ENCODE data around the gene CROCC2. TPM values are rescaled to one million over a fixed set of nuclear protein-coding genes. Genes with fewer than 3 reads are reported as not detected.

Gene CROCC2
- total RNA-seq, 1 donor from 2014 or later, result not detected

DNA sequence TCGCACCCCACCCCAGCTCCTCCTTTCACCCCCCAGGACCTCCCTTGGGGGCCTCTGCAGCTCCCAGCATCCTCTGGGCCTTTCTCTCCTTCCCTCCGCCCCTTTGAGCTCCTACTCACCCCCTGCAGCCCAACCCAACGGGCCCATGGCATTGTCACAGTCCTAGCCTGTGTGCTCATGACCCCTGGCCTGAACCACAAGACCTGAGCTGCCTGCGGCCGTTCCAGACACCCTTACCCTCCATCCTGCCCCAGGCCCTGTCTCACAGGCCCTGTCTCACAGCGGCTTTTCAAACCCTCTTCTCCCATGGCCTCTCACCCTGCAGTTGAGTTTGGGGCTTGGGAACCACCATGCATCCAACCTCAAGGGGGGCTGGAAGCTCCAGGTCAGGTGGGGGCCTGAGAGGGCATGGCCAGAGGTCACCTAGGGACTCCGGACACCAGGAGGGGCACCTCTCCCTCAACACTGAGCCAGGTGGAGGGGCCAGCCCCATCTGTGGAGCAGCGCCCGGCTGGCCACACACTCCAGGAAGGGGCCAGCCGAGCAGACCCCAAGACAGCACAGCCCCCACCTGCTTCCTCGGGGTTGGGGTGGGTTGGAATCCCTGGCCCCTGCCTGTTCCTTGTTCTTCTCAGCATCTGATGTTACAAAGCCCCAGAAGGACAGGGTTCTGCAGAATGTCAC lies 17.1 kb upstream of the CROCC2 start:
- Mint-ChIP-seq H3K9me3 (no peaks in the 10 kb centered on the region), H3K4me3 (no peak overlapping the region), H3K27ac (ENCODE audit: unreplicated experiment) (no peak overlapping the region), H3K36me3 (ENCODE audit: low read depth) (no peaks in the 10 kb centered on the region), H3K27me3 (ENCODE audit: low read depth) (no peaks in the 10 kb centered on the region), H3K4me1 (peaks cover 4% of the 10 kb centered on the region)
- no peak for DNase-seq (ENCODE audit: low read depth, low spot score)
- TF ChIP-seq, protein P1, sequence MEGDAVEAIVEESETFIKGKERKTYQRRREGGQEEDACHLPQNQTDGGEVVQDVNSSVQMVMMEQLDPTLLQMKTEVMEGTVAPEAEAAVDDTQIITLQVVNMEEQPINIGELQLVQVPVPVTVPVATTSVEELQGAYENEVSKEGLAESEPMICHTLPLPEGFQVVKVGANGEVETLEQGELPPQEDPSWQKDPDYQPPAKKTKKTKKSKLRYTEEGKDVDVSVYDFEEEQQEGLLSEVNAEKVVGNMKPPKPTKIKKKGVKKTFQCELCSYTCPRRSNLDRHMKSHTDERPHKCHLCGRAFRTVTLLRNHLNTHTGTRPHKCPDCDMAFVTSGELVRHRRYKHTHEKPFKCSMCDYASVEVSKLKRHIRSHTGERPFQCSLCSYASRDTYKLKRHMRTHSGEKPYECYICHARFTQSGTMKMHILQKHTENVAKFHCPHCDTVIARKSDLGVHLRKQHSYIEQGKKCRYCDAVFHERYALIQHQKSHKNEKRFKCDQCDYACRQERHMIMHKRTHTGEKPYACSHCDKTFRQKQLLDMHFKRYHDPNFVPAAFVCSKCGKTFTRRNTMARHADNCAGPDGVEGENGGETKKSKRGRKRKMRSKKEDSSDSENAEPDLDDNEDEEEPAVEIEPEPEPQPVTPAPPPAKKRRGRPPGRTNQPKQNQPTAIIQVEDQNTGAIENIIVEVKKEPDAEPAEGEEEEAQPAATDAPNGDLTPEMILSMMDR (conservative IDR thresholded peaks at IDR 0.05), result no peak

- Mint-ChIP-seq H3K4me3 (no peak overlapping the region), H3K36me3 (ENCODE audit: low read depth) (no peaks in the 10 kb centered on the region), H3K27me3 (ENCODE audit: low read depth) (no peaks in the 10 kb centered on the region), H3K4me1 (peaks cover 4% of the 10 kb centered on the region), H3K9me3 (no peaks in the 10 kb centered on the region), H3K27ac (ENCODE audit: unreplicated experiment) (no peak overlapping the region)
- no peak for DNase-seq (ENCODE audit: low read depth, low spot score)
- TF ChIP-seq, protein P1 (conservative IDR thresholded peaks at IDR 0.05), result no peak
These were observed 16.3 kb upstream of the CROCC2 start for GRCh38 chr2:240889601-240890560.

DNA sequence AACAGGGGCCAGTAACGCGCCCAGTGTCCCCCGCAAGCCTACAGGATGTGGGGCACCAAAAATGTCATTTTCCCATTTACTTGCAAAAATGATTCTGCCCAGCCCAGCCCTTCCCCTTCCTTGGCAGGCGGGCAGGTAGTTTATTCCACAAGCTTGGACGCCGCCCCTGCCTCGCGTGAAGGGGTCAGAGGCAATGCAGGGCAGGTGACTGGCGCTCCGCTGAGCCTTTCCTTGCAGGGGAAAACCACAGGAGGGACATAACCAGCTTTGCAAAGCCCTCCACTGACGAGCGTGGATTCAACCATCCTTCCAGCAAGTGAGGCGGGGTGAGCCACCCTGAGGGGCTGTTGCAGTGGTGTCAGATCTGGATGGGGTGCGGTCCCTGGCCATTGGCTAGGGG lies 15.4 kb upstream of the CROCC2 start:
- Mint-ChIP-seq H3K4me1 (peaks cover 4% of the 10 kb centered on the region), H3K4me3 (no peak overlapping the region), H3K9me3 (no peaks in the 10 kb centered on the region), H3K27ac (ENCODE audit: unreplicated experiment) (no peak overlapping the region), H3K36me3 (ENCODE audit: low read depth) (no peaks in the 10 kb centered on the region), H3K27me3 (ENCODE audit: low read depth) (no peaks in the 10 kb centered on the region)
- TF ChIP-seq, protein P1 (conservative IDR thresholded peaks at IDR 0.05), result no peak
- no peak for DNase-seq (ENCODE audit: low read depth, low spot score)

GRCh38 chr2:240891492-240892340 lies 14.4 kb upstream of the CROCC2 start:
- TF ChIP-seq, protein P1 (conservative IDR thresholded peaks at IDR 0.05), result no peak

GRCh38 chr2:240892356-240892755 lies 13.8 kb upstream of the CROCC2 start:
- no peak for DNase-seq (ENCODE audit: low read depth, low spot score)
- H3K27me3 Mint-ChIP-seq (ENCODE audit: low read depth), result no peaks in the 10 kb centered on the region
- H3K4me1 Mint-ChIP-seq, result peaks cover 4% of the 10 kb centered on the region
- TF ChIP-seq, protein P1 (conservative IDR thresholded peaks at IDR 0.05), result no peak
- H3K4me3 Mint-ChIP-seq, result no peak overlapping the region
- no peak overlapping the region for H3K27ac Mint-ChIP-seq (ENCODE audit: unreplicated experiment)
- H3K9me3 Mint-ChIP-seq, result no peaks in the 10 kb centered on the region
- no peaks in the 10 kb centered on the region for H3K36me3 Mint-ChIP-seq (ENCODE audit: low read depth)

More at GRCh38 chr2:240891492-240892340, 14.4 kb upstream of the CROCC2 start:
- Mint-ChIP-seq H3K36me3 (ENCODE audit: low read depth) (no peaks in the 10 kb centered on the region), H3K27me3 (ENCODE audit: low read depth) (no peaks in the 10 kb centered on the region), H3K27ac (ENCODE audit: unreplicated experiment) (no peak overlapping the region), H3K9me3 (no peaks in the 10 kb centered on the region), H3K4me1 (peaks cover 4% of the 10 kb centered on the region), H3K4me3 (no peak overlapping the region)
- no peak for DNase-seq (ENCODE audit: low read depth, low spot score)

Measured in neural crest cell (in vitro differentiated cells).